HG03342 (cell line): ENCODE data around the gene DAB1.

Experiments
- ATAC-seq: cut with Tn5 transposase; IDR thresholded peaks from one replicate; pipeline ENCODE4 v1.9.1; 2021; ENCODE audit warnings: mild to moderate bottlenecking, moderate library complexity; ENCODE audit not compliant: unreplicated experiment

Gene DAB1

DNA sequence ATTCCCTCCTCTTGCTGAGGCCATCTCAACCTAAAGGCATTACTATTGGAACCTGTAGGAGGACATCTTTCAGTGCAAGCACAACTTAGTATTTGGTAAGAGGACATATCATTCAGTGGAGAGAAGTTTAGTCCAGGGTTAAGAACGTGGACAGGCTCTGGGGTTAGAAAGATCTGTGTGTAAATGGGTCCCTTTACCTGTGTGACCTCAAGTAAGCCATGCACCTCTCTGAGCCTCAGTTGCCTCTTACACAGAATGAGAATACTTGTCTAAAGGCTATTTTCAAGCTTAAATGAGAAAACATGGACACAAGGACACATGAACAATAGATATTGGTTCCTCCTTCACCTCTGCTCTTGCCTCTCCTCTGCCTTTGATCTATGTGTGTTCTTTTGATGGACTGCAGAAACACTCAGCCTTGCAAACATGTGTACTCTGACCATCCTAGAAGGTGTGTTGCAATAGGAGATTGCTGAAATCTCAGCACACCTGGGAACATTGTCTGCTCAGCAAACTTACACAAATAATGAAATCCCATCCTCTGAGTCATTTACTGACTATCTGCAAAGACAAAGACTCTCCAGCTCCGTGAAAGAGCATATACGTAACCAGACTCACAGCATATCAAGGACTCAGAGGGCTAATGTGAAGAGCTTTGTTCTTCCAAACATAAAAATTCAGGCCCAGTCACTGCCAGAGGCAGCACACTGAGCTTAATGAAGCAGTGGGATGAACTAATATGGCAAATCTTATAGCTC, 143.8 kb downstream of the DAB1 start:
- ATAC-seq = no peak

DNA sequence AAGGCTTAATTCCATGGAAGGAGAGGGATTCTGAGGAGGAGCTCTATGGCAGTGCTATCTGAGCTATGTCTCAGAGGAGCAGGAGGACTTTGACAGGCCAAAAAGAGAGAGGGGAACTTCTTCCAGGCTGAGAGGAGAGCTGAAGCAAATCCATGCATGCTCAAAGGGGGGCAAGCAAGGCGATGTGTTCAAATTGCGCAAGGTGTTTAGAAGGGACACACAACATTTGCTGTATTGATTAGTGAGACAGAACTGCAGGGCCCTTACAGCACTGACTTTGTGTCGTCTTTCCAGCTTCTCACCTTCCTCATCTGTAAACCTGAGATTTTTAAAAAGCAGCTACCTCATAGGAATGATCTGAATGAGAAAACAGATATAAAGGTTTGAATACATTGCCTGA, 145.3 kb downstream of the DAB1 start:
- no peak for ATAC-seq

DNA sequence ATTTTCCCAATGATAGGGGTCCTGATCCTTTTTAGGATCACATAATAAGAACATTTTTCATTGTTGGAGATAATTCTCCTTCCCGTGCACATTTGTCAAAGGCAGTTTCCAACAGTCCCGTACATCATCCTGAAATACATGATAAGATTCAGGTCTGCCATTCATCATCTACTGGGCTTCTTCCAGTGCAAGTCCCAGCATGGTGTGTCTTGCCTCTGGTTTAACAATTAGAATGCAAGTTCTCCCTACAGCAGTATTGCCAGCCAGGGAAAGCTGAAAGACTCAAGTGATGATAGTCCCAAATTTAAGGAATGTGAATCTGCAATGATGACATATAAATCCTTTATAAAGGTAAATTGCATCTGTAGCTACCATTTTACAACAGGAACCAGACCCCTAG, 146.2 kb downstream of the DAB1 start:
- ATAC-seq = no peak

DNA sequence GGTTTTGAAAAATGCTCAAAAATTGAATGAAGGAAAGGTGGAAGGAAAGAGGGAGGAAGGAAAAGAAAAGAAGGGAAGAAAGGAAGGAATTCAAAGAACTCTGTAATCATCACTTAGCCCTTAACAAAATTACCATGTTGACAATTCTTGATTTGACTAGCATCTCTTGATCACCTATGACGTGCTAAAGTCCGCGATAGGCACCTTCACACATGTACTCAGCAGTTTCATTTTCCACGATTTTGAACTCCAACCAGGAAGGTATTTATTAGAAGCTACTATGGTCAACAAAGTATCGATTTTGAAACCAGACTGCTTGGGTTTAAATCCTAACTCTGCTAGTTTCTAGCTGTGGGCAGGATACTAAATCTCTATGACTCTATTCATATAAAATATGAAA, 146.9 kb downstream of the DAB1 start:
- no peak for ATAC-seq

DNA sequence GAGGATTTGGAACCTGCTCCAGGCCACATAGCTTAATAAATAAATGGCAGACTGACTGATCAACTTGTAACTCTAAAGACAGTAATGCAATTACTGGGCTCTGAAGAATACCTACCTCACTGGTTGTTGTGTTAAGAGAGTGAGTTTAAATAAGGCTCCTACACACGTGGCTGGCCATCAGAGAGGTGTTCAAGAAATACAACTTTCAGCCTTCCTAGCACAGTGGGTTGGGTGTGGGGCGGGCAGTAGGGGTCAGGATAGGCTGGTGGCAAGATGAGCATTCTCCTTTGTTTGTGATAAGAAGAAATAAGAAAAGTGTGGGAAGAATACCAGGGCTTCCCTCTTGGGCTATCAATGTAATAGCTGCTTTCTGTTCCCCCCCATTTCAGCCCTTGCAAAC, 151.3 kb downstream of the DAB1 start:
- no peak for ATAC-seq

DNA sequence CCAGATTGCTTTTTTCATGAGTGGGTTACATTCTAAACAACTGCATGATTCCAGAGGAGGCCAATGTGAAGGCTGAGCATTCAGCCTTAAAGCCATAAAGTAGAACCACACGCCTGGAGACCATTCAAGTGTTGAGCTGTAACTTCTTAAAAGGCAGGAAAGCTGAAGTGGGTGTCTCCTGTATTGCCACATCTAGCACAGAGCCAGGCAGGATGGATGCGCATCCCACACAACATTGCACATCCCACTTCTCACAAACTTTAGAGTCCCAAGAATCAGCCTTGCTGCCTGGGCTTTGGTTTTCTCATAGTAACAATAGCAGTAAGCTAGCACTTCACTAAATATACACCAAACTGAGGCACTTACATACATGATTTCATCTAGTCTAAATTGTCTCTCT, 151.7 kb downstream of the DAB1 start:
- no peak for ATAC-seq

DNA sequence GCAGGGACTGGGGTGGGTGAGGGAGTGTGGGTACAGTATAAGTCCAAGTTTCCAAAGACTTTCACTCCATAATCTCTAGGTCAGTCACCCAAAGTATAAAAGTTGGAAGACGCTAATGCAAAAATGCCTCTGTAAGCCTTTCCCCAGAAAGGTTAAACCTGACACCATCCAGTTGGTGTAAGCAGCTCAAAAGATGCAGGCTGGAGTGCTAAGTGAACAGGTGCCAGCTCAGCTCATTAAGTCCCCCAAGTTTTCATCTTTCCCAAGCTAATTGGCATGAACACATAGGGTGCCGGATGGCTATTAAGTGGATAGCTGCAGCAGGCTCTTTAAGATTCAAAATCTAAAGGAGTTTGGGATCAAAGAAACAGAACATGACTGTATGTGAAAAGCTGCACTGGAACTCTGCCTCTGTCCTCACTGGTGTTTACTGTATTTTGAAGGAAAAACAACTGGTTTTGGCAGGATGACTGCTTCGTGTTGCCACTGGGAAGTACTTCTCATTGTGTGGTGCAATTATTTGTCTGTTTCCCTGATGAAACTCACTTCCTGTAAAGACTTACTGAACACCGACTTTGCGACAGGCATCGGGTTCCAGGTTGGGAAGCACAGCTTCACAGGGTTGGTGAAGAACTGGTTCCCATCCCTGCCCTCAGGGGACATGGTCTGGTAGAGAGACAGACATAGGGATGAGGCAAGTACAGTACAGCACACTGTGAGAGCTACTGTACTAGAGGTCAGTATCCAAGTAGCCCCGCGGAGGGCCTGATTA, 152.7 kb downstream of the DAB1 start:
- no peak for ATAC-seq

DNA sequence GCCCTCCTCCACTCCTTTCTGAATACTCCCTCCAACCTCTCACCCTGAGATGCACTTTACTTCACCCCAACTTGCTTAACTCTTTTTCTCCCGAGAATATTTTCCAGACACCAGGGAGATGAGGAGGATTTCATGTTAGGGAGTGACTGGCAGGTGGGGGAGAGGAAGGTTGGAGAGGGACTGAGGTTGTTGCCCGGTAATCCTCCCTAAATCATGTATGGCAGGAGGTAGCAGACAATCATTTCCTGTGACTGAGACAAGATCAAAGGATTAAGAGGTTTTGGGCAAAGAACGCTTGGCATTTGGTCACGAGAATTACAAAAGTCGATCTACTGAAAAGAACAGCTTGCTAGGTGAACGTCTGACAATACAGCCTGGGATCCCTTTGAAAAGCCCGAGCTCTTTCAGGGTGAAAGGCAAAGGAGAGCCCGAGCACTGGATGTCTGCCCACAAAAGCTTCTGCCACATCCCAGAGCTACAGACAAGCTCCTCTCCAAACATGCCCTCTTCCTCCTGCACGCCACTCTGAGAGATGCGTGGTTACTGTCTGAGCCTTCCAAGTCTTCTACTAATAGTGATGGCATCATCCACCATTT, 154.1 kb downstream of the DAB1 start:
- no peak for ATAC-seq

DNA sequence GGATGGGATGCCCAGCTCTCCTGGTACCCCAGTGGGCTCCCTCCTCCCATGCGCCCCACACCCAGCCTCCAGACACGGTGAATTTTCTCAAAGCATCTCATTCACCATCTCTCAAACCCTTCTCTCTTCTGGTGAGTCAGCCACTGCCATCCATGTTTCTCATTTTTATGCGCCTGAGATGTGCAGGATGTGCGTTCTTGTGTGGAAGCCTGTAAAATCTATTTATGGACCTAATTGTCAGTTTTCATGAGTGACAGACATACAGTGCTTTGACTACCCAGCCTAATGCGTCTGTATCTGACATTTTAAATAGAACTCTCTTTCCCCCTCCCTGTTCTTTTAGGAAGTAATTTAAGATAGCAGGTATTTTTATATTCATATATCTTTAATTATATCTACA, 158.8 kb downstream of the DAB1 start:
- no peak for ATAC-seq

DNA sequence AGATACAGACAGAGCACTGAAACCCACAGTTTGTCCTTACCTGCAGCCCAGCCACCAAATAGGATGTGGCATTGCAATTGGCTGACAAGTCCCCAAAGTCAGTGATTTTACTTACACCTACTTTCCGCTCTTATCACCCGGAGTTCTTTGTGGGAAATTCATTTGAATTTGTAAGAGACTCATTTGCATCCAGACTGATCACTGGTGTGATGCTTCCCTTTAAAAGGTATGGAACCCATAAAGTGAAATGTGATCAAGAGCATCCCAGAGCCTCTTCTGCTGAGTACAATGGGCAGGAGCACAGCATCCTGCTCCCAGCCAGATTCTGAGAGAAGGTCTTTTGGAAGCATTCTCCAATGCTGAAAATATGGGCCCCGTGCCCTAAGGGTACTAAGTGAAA, 161.4 kb downstream of the DAB1 start:
- no peak for ATAC-seq

DNA sequence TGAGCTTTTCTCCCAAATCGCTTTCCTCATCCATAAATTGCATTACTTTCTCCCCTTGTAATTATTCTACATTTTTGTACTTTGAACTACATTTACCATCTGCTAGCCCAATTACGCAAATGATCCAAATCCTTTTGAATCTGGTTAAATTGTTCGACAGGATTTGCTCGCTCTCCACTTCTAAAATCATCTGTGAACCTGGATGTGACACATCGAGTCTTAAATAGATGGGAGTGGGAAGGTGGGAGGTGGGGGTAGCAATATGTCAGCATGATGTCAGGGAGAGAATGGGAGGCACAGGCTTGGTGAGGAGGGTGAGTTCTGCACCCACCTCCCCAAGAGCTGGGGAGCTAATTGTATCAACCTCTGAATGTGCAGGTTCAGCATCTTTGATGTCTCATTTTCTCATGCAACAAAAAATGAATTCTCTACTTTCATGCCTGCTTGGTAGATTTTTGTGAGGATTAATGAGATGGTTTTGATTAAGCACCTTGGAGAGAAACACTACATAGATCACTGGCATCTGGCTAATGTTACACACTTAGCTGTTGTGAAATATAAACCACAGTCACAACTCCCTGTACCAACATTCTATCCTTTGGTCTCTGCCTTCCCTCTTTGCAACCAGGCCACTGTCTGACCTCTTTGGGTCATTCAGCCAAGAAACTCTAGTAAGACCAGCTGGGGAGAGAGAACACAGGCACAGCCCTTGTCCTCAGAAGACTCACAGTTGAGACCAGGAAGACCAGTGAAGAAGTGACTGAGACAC, 165.1 kb downstream of the DAB1 start:
- no peak for ATAC-seq

DNA sequence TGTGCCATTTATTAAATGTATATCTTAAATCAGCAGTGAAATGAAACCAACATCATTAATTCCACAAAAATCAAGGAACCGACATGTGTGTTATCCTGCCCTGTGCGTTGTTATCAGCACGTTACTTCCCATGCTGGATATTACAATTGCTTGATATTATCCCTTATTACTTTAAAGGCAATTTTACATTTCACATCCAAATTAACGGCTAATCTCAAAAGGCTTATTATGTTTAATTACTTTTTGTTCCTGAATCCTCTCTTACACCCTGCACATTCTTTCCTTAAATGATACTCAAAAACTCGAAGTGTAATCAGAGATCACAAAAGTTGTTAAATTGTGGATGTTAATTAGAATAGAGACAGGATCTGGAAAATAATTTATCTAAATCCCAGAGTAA, 167.9 kb downstream of the DAB1 start:
- no peak for ATAC-seq

DNA sequence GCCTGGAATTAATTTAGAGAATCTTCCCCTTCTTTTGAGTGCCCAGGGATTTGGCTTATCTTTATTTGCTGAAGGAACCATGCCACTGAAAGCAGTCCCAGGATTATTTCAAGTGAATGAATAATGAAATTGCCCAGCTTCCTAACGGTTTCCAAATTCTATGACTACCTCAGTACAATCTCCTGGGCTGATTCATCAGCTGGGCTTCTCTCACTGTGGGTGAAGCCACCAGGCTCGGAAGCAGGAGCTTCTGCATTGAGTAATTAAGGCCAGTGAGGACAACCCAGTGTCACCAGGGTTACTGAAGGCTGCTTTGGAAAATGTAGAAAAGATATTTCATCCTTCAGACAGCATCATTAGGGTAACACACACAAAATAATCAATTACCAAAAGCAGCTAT, 169.8 kb downstream of the DAB1 start:
- no peak for ATAC-seq

DNA sequence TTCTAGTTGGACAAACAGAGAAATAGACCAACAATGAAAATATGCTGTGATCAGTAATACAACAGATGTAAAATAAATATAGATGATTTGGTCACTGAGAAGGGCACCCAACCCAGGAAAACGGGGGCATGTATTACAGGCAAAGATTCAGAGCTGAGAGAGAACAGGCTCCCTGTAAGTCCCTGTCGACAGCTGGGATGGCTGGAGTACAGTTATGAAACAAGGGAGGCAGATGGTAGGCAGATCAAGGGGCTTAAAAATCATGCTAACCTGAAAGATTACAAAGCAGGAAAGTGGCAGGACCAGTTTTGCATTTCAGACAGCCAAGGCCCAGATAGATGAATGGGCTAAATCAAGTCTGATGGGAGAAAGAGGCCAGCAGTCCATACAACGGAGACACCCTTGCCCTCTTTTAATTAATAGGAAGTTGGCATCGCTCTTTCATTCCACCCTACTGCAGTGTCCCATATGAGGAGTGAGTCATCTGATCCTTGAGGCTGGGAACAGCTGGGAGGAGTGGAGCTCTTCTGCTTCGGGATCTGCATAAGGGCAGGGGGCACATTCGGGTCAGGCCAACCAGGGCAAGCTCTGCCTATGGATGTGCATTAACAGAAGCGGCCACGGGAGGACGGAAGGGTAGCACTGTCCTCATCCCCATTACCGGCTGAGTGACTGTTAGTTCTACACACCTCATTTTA, 171.1 kb downstream of the DAB1 start:
- no peak for ATAC-seq

DNA sequence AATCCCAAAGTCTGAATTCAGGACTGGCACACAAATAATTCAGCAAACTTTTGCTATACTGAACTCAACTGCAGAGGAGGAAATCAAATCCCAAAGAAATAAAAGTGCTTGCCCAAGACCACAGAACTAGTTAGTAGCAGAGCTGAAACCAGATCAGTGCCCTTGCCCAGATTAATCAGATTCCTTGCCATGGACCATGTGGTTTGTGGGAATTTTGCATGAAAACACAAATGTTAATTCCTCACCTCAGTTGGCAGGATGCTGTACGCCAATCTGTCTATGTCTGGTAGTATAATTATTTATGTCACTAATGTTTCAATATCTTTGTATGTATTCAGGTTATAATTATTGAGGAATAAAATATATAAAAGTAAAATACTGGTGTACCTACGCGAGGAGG, 173.8 kb downstream of the DAB1 start:
- no peak for ATAC-seq

DNA sequence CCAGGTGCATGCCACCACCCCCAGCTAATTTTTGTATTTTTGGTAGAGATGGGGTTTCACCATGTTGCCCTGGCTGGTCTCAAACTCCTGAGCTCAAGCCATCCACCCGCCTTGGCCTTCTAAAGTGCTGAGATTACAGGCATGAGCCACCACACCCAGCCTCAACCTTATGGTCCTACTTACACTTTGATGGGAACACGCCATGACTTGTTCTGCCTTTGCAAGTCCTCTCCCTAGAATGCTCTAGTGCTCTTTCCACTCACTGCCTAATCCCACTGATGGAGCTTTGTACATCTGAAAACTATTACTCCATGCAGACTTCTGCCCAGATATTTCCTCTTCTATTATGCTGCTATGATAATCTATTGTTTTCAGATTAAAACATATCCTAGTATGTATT, 174.3 kb downstream of the DAB1 start:
- no peak for ATAC-seq

DNA sequence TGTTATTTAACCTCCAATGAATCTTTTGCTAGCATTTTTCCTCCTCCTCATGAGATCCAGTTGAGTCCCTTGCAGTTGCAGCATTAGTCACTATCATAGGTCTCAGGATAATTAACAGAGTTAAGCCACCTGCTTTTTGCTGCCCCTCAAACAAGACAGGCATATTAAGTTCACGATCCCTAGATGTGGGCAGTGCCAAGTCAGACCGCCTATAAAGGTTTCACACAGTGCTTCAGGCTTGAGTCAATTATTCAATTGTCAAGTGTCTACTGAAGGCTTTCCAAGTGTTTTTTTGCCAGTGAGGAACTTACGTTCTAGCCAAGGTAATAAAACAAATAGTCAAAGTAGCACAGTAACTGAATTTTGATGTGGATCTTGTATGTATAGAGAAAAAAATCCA, 175.0 kb downstream of the DAB1 start:
- no peak for ATAC-seq

DNA sequence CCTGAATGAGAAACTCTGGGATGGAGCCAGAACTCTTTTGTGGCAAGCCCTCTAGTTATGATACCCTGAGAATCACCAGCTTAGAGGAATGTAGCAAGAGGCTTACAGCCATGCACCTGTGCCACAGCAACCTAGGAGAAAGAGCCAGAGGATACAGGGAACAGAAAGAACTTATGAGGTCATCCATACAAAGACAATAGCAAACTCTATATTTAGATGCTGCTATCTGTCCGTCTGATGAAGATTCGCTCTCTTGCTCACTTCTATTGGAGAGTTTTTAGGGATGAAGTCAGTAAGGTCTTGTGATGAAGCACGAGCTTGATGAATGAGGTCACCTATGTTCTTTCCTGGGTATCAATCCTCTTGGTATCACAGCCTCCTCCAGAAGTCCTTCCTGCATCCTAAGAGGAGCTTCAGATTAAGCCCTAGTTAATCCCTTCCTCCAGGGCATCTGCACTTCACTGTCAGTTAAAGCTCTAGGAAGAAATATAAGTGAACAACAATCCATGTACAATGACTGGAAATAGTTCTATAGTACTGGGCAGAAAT, 185.6 kb downstream of the DAB1 start:
- no peak for ATAC-seq

DNA sequence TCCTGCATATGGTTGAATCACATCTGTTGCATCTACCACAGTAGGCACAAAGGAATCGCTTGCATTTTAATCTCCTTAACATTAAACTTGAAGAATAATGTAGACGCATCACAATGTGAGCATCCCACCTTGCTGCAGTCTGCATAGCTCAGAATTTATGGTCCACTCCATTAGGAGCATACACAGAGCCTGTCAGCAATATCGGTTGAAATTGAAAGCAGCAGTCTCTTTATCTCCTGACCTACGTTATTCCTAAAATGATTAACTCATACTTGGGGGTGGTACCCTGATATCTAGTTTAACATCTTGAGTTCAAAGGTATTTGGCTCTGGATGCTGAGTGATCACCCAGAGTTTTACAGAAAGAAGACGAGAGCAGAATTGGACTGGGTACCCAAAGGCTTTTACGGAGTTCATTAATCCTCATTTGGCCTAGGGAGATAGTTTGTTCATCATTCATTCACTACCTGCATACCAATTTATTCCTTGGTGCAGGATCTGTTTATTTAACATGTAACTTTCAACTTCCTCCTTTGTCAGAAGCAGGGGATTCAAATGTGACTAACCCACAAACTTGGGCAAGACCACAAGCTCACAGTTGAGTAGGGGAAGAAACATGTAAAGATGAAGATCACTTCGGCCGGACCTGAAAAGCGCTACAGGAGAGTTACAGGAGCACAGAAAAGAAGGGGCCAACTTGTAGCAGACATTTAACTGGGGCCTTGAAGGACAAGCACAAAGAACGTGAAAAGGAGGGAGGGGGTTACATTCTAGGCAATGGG, 187.9 kb downstream of the DAB1 start:
- ATAC-seq = no peak

DNA sequence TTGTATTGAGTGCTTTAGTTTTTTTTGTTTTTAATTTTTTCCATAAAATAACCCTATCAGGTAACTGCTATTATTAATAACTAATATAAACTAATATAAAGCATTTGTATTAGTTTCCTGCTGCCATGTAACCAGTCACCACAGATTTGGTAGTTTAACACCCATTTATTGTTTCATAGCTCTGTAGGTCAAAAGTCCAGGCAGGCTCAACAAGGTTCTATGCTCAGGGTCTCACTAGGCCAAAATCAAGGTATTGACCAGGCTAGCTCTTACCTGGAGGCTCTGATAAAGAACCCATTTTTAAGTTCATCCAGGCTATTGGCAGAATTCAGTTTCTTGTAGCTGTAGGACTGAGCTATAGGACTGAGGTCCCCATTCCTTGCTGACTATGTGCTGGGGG, 189.4 kb downstream of the DAB1 start:
- ATAC-seq = no peak
